ACC112 (cell line): ENCODE data around the gene KCNH8.
A peak's percentile ranks its signal among the peaks of the same experiment; 100 is the strongest.

Experiments used
- H2AFZ ChIP-seq: fragments of 200-600 bp; sonication (generic); one replicate; pipeline ENCODE4 v1.6.0; 2017; ENCODE audit warnings: antibody characterized with exemption, low read length; ENCODE audit not compliant: unreplicated experiment
- H3K27ac ChIP-seq: fragments of 200-600 bp; sonication (generic); 2 replicates; pipeline ENCODE4 v1.5.1; 2014; ENCODE audit warnings: low read depth, mild to moderate bottlenecking, antibody characterized with exemption, low read length, moderate library complexity
- H3K27me3 ChIP-seq: fragments of 200-600 bp; sonication (generic); 2 replicates; pipeline ENCODE4 v1.6.1; 2014; ENCODE audit warnings: mild to moderate bottlenecking, antibody characterized with exemption, low read length, moderate library complexity, mixed read lengths; ENCODE audit not compliant: insufficient read depth
- H3K36me3 ChIP-seq: fragments of 200-600 bp; sonication (generic); 2 replicates; pipeline ENCODE4 v1.6.1; 2016; ENCODE audit warnings: mild to moderate bottlenecking, antibody characterized with exemption, low read length, moderate library complexity, mixed read lengths; ENCODE audit not compliant: insufficient read depth
- H3K4me1 ChIP-seq: fragments of 200-600 bp; sonication (generic); one replicate; pipeline ENCODE4 v1.6.1; 2016; ENCODE audit warnings: low read length, mixed read lengths; ENCODE audit not compliant: insufficient read depth, unreplicated experiment, control insufficient read depth
- H3K4me3 ChIP-seq: fragments of 200-600 bp; sonication (generic); 2 replicates; pipeline ENCODE4 v1.5.1; 2014; ENCODE audit warnings: mild to moderate bottlenecking, low read depth, low read length
- H3K79me2 ChIP-seq: fragments of 200-600 bp; sonication (generic); one replicate; pipeline ENCODE4 v1.6.0; 2016; ENCODE audit warnings: low read length; ENCODE audit not compliant: control insufficient read depth, unreplicated experiment, insufficient read depth

Gene KCNH8

GRCh38 chr3:19124752-19125151, 23.6 kb upstream of the KCNH8 start:
- no peaks in the 10 kb centered on the region for H3K36me3 ChIP-seq
- no peak overlapping the region for H3K27ac ChIP-seq
- no peaks in the 10 kb centered on the region for H3K79me2 ChIP-seq
- H3K4me3 ChIP-seq: no peak overlapping the region
- H2AFZ ChIP-seq: no peak overlapping the region
- H3K4me1 ChIP-seq: no peaks in the 10 kb centered on the region
- H3K27me3 ChIP-seq: no peaks in the 10 kb centered on the region

GRCh38 chr3:19139863-19140262, 8.4 kb upstream of the KCNH8 start:
- no peak overlapping the region for H3K4me3 ChIP-seq
- no peaks in the 10 kb centered on the region for H3K4me1 ChIP-seq
- H3K79me2 ChIP-seq: no peaks in the 10 kb centered on the region
- no peak overlapping the region for H2AFZ ChIP-seq
- no peaks in the 10 kb centered on the region for H3K27me3 ChIP-seq
- no peak overlapping the region for H3K27ac ChIP-seq
- H3K36me3 ChIP-seq: no peaks in the 10 kb centered on the region

- Histone ChIP-seq H3K36me3 (no peaks in the 10 kb centered on the region), H3K79me2 (no peaks in the 10 kb centered on the region), H3K4me3 (peak overlapping the region; percentile 76), H3K27me3 (peaks cover 45% of the 10 kb centered on the region), H3K4me1 (no peaks in the 10 kb centered on the region), H2AFZ (peak overlapping the region; percentile 67), H3K27ac (no peak overlapping the region)
These were observed 1.3 kb upstream of the KCNH8 start for GRCh38 chr3:19146685-19147650.

GRCh38 chr3:19148768-19149091, 420 bp downstream of the KCNH8 start:
- Histone ChIP-seq H3K4me3 (no peak overlapping the region), H3K36me3 (no peaks in the 10 kb centered on the region), H2AFZ (no peak overlapping the region), H3K27me3 (peaks cover 45% of the 10 kb centered on the region), H3K79me2 (no peaks in the 10 kb centered on the region), H3K4me1 (no peaks in the 10 kb centered on the region), H3K27ac (no peak overlapping the region)

DNA sequence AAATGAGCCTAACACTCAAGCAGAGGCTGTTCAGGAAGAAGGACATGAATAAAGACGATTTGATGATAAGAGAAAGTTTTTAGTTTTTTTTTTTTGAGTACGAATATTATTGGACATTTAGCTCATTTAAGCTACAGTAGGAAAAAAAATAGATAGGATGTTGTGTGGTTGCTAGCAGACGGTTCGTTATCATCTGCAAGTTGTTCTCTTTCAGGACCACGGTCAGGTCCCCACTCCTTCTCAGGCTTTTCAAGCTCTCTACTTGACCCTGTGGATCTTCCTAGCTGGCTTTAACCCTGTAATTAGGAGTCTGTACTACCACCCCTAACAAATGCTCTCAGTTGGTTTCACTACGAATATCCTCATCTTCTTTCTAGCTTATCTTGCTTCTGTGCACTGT, 1.1 kb downstream of the KCNH8 start:
- Histone ChIP-seq H3K4me1 (no peaks in the 10 kb centered on the region), H3K27me3 (peaks cover 45% of the 10 kb centered on the region), H3K79me2 (no peaks in the 10 kb centered on the region), H3K27ac (no peak overlapping the region), H2AFZ (no peak overlapping the region), H3K36me3 (no peaks in the 10 kb centered on the region), H3K4me3 (no peak overlapping the region)

GRCh38 chr3:19151171-19151570, 2.9 kb downstream of the KCNH8 start:
- Histone ChIP-seq H3K27me3 (peaks cover 41% of the 10 kb centered on the region), H3K27ac (no peak overlapping the region), H3K79me2 (no peaks in the 10 kb centered on the region), H3K4me1 (no peaks in the 10 kb centered on the region), H3K36me3 (no peaks in the 10 kb centered on the region), H2AFZ (no peak overlapping the region), H3K4me3 (no peak overlapping the region)

GRCh38 chr3:19154693-19155250, 6.5 kb downstream of the KCNH8 start:
- H3K4me3 ChIP-seq: no peak overlapping the region
- H2AFZ ChIP-seq: no peak overlapping the region
- no peak overlapping the region for H3K27ac ChIP-seq
- H3K79me2 ChIP-seq: no peaks in the 10 kb centered on the region
- no peaks in the 10 kb centered on the region for H3K36me3 ChIP-seq
- H3K27me3 ChIP-seq: peaks cover 5% of the 10 kb centered on the region
- no peaks in the 10 kb centered on the region for H3K4me1 ChIP-seq

DNA sequence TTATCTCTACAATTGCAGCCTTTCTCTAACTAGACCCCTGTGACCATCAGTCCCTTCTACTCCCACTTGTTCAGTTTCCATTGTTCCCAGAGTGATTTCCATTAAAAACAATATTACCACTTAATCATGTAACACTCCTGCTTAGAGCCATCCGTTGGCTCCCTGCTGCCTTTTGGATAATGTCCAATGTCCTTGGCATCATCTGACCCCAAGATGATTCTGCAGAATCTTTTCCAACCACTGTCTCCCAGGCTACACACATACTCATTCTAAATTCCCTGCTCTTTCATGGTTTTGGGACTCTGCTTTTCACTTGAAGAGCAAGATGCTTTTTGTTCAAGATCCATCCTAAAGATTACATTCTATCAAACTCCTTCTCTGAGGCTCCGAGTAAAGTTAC, 7.1 kb downstream of the KCNH8 start:
- Histone ChIP-seq H3K79me2 (no peaks in the 10 kb centered on the region), H3K4me3 (no peak overlapping the region), H2AFZ (no peak overlapping the region), H3K4me1 (no peaks in the 10 kb centered on the region), H3K36me3 (no peaks in the 10 kb centered on the region), H3K27ac (no peak overlapping the region), H3K27me3 (no peaks in the 10 kb centered on the region)

DNA sequence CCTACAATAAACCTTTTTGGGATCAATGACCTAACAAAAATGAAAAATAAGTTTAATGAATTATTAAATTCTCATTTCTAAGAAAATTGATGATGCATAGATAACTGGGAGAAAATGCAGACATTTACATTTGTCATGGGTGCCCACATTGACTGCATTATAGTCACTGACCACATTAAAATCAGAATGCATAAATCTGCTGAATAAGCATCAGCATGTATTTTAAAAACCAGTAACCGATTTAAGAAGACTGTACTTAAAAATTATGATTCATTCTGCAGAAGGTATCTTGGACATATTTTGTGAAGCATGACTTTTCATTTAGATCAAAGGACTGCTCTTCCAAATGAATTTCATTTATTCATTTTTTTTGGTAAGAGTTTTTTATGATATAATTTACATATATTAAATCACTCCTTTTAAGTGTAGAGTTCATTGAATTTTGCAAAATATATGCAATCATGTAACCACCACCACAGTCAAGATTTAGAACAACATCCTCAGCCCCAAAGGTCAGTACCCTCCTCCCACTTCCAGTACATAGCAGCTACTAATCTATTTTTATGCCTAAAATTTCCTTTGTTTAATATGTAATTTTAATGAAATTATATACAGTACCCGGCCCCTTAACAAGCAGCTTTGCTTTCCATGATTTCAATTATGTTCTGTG, 11.8 kb downstream of the KCNH8 start:
- Histone ChIP-seq H3K36me3 (no peaks in the 10 kb centered on the region), H3K4me1 (no peaks in the 10 kb centered on the region), H2AFZ (no peak overlapping the region), H3K79me2 (no peaks in the 10 kb centered on the region), H3K4me3 (no peak overlapping the region), H3K27ac (no peak overlapping the region), H3K27me3 (no peaks in the 10 kb centered on the region)

DNA sequence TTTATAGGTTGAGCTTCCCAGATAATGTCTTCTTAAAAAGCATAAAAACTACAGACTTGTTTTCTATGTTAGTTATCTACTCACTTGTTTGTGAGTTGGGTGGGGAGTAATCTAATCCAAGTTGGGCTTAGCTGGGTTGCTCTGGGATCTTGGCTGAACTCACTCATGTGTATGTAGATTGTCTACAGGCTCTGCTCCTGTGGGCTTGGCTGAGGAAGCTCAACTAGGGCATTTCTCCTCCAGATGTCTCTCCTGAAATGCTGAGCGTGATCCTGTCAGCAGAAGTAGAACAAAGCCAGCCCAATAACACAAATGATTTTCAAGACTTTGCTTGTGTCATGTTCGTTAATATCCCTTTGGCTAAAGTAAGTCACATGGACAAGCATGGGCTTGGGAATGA, 17.3 kb downstream of the KCNH8 start:
- no peaks in the 10 kb centered on the region for H3K27me3 ChIP-seq
- H3K36me3 ChIP-seq: no peaks in the 10 kb centered on the region
- H3K4me3 ChIP-seq: no peak overlapping the region
- H2AFZ ChIP-seq: no peak overlapping the region
- no peak overlapping the region for H3K27ac ChIP-seq
- no peaks in the 10 kb centered on the region for H3K79me2 ChIP-seq
- no peaks in the 10 kb centered on the region for H3K4me1 ChIP-seq

GRCh38 chr3:19171794-19172193, 23.5 kb downstream of the KCNH8 start:
- no peaks in the 10 kb centered on the region for H3K27me3 ChIP-seq
- no peak overlapping the region for H3K4me3 ChIP-seq
- H3K4me1 ChIP-seq: no peaks in the 10 kb centered on the region
- H3K79me2 ChIP-seq: no peaks in the 10 kb centered on the region
- H3K27ac ChIP-seq: no peak overlapping the region
- no peaks in the 10 kb centered on the region for H3K36me3 ChIP-seq
- no peak overlapping the region for H2AFZ ChIP-seq
